Activated CD4-positive, alpha-beta T cell treated with anti-CD3 and anti-CD28 coated beads, Interleukin-2, amount 50 U/mL, for 24 hours (primary cell): Measurements from ENCODE around the gene ALDH1L1.

Experiments used
- DNase-seq, 2 donors: peaks; one replicate each; pipeline ENCODE4 v3.0.0-alpha.2; 2020; ENCODE audit warnings: low read depth in 1 of 2, low spot score in 1 of 2

Gene ALDH1L1

DNA sequence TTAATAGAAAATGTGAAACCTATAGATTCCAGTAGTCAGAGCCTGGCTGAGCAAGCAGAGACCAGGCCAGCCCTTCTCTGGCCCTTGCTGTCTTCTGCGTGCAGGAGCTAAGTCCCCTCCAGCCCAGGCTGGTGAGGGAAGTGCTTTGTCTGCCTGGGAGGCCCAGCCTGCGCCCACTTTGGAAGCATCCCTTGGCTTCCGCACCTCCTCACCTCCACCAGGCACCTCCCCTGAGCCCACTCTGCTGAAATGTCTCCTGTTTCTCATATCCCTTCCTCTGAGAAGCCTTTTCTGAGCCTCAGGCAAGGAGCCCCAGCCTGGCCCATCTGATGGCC, 45.3 kb downstream of the ALDH1L1 start:
- DNase-seq, result no peak

DNA sequence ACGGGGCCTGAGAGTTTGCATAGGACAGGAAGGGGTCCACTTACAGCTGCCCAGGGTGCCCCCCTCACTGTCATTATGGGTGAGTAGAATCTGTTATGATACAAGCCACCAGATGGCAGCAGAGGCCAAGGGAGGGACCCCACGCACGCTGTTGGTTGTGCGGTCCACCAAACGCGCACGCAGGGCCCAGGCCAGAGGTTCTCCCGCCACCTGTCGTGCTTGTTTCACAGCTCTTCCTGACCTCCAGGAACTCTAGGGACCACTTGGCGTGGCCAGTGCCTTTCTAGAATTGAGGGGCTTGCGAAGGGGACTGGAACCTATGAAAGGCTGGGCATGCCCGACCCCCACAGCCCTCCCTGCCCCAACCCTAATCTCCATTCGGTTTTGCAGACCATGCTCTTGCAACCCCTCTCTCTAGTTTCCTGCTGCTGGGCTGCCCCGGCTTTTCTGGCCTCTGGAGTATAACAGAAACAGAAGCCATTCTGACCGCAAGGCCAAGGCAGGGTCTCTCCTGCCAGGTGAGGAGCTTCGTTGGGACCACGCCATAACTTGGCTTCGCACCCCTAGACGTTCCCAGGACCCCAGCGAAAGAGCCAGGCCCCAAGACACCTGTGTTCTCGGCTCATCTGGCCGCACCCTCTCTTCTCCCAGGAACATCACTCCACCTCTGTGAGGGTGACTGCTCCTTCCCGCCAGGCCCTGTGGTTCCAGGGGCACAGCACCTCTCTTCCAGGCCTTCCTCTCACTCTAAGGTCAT, 46.0 kb downstream of the ALDH1L1 start:
- DNase-seq, result peak in 1 of 2 donors; percentile 20

DNA sequence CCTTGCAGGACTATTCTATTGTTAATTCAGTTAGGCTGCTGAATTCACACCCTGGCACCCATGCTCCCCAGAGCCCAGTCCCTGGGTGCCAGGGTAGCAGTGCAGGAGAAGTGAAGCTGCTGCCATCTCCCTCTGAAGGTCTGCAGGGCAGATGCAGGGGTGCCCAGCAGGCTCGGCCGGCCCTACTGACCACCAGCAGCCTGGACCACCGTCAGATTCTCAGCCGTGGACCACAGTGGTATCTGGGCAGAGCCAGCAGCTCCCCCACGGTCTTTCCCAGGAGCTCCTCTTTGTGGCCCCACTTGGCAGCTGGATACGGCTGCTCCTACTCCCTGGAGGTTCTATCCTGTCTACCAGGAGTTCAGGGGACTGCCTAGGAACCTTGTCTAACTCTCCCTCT, 46.8 kb downstream of the ALDH1L1 start:
- DNase-seq, result no peak

DNA sequence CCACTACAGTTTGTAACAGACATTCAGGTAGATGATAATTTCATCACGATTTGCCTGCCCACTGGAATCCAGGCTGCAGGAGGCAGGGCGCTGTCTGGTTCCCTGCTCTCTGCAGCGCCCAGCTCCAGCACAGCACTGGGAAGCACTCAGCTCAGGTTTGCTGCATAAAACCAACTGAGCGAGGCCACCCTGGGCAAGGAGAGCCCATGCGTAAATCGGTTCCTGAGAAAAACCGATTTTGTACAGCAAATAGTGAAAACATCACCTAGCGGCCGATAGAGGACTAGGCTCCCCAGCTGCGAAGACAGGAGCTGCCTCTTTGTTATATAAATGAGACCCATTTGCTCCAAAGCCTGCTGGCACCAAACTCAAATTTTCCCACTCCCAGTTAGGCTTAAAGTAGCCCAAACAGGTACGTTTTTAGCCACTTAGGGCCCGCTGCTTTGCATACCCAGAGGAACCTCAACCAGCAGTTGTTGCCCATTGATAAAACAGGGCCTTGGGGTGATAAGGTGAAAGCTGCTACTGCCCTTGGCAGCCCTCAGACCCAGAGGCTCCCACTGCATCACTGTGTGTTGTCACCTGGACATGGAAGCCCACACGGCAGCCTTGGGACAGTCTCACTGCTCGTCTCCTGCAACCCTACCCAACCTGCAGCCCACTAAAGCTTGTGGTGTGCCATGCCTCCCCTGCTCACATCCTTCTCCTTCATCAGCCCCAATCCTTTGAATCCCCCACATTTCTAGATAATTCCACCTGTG, 47.5 kb downstream of the ALDH1L1 start:
- no peak for DNase-seq

DNA sequence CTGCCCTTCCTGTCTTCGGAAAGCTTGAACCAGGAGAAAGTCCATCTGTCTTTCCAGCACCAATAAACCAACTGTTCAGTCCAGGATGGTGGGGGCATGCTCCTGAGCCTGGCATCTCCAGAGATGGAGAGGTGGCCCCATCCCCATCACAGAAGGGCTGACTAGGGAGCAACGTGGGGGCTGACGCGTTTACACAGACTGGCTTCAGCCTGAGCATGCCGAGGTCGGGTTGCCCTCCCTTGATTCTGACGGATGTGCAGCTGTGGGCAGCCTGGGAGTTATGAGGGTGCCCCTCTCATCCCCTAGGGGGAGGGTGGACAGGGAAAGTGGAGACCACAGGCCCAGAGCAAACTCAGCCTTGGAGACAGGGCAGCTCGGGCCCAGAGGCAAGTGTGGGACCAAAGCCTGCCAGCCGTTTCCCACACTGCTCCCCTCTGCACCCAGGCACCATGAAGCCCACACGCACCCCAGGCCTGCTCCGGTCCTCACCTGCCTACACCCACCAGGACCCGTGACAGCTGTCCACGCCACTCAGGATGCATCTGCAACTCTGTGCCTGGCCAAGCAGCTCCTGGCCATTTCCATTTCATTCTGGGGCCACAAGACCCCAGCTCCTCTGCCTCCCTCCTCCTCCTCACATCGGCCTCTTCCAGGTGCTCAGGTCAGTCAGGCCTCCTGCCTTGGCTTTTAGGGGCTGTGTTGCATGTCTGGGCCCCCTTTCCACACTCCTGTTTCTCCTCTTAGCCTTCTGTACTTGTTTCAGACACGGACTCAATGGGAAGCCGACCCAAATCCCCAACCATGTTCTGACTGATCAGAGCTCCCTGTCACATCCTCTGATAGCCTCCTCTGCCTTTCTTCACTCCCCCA, 48.3 kb downstream of the ALDH1L1 start:
- no peak for DNase-seq

DNA sequence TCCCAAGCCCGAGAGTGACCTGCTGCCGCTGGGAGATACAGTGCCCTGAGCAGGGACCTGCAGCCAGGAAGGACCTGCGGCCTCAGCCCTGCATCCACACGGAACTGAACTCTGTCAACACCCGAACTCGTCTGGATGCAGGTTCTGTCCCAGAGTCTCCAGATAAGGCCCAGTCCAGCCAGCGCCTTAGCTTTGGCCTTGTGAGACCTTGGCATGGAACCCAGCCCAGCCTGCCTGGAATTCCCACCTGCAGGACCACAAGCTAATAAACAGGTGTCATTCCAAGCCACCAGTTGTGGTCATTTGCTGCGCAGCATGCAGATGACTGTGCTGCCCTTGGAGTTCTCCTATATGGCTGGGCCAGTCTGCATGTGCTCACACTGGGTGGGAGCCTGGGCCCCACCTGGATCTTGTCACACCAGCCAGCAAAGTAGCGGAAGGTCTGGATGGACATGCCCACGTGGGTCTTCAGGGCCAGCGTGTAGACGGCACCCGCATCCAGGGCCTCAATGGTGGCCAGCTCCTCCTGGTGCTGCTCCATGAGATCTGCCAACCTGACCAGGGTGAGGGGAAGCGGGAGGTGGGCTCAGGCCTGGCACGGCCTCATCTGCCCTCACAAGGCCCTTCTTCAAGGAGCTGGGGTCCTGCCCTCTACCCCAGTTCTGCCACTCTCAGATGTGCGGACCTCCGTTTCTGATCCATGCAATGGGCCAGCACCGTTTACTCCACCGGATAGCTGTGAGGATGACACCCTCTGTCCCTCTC, 49.2 kb downstream of the ALDH1L1 start:
- no peak for DNase-seq

DNA sequence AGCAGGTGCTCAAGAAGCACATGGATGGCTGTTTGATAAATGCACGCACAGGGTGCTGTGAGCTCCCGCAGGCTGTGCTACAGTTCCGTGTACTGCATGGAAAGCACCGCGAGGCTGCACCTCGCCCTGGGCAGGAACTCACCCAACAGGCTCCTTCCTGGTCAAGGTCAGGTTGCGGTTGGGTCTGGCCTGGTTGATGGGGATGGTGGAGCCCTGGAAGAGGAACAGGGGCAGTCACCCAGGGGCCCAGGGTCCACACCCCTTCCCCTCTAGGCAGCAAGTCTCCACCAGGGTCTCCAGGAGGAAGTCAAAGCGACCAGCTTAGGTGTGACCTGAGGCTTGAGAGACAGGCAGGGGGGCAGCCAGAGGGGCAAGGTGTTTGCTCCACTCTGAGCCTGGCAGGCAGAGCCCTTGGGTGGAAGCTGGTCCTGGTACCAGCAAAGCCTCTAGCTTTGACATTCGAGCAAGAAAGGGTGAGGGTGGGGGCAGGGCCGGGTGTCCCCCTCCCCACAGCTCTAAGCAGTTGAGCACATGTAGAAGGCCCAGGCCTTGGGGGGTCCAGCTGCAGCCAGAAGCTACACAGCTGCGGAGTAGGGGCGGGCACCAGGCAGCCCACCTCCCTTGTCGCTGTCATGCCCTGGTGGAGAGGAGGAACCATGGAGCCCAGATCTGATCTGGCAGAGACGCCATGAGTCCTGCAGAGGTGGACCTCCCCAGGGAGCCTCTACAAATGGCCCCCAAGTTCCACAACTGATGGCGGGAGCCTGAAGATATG, 50.1 kb downstream of the ALDH1L1 start:
- no peak for DNase-seq

DNA sequence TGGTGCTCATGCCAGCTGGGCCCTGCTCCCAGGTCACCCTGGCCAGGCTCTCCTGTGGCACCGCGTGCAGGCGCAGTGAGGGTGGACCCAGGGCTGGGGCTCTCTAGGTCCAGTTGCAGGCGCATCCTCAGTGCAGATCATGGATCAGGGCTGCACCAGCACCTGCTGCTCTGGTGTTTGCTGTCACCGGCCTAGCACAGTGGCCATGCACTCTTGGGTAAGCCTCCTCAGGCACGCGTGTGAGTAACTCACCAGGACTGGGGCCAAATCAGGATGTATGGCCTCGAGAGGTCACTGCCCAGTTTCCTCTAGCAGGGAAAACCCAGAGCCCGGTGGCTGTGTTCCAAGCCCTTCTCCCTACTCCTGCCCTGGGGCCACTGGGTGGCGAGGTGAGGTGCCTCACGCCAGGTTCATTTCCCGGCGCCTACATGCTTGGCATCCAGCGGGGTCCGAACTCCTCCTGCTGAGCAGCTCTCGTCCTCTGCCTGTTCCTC, 50.9 kb downstream of the ALDH1L1 start:
- DNase-seq, result no peak

DNA sequence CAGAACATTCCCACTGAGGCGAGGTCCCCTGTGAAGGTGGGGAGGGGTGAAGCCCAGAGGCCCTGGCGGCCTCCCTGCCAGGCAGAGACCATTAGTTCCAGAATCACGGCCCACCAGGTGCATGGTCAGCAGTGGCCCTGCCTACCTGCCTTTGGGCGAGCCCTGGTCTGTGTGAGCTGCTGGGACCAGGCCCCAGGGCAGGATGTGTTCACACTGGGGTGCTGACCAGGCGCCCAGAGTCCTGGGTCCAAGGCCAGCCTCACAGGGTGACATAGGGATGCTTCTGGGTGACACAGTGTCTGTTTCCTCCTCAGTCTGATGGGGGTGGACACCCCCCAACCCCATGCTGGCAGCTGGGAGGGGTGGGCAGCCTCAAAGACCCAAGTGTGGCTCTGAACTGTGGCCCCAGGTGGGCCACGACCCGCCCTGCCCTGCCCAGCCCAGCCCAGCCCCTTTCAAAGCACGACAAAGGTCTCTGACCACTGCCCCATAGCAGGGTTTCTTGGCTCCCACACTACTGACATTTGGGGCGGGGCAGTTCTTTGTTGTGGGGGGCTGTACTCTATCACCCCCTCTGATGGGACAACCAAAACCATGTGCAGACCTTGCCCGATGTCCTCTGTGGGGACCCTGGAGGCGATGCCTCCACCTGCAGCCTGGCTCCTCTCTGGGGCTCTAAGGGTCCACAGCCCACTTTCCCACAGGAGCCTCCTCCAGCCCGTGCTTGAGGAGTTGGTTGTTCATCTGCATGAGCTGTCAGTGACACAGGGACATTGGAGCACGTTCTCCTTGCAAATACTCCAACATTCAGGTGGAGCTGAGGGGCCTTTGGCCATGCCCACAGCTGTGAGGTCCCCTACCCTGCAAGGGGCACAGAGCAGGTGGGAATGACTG, 51.6 kb downstream of the ALDH1L1 start:
- no peak for DNase-seq

DNA sequence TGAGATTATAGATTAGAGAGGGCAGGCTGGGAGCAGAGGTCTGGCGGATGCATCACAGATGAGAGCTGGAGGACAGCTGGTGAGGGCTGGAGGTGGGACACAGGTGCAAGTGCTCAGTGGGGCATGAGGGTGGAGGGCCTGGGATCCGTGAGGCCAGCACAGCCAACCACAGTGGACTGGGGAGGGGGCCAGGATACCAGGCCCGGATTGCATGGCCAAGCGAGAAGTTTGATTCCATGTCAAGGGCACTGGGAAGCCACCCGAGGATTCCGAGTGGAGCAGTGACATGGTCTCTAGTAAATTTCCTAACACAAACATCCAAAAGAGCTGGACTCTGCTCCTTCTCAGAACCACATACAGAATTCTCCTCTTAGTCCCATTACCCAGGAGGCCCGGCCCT, 52.5 kb downstream of the ALDH1L1 start:
- no peak for DNase-seq

DNA sequence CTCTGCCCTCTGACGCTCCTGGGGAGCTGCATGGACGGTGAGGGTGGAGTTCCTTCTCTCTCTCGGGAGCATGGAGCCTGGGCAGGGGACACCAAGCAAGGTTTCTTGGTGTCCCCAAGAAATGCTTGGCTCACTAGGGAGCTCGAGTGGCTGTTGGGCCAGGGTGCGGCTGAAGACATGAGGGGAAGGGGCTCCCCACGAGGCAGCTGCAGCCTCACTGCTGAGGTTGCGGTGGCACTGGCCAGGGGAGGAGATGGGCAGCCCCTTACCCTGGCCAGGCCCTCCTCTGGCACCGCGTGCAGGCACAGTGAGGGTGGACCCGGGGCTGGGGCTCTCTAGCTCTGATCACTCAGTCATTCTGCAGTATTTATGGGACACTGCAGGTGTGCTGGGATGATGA, 52.9 kb downstream of the ALDH1L1 start:
- DNase-seq, result no peak

DNA sequence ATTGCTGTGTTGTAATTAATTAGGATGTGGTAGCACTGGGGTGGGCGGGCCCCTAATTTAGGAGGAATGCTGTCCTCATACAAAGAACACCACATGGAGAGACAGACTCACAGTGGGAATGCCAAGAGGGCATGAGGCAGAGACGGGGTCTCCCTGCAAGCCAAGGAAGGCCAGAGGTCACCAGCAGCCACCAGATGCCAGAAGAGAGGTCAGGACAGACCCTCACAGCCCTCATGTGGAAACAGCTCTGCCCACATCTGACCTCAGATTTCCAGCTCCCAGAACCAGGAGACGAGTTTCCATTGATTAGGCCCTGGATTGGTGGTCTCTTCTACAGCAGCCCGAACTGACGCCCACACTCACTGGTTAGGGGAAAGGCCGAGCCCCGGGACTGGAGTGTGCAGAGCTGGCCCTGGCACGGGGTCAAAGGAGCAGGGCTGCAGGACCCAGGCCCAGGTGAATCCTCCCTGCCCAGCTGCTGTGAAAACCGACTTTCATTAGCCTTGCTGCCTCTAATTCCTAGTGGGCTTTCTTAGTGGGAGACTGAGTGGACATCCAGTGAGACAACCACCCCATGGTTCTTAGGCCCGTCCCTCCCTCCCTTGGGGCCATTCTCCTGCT, 53.5 kb downstream of the ALDH1L1 start:
- DNase-seq, result no peak

DNA sequence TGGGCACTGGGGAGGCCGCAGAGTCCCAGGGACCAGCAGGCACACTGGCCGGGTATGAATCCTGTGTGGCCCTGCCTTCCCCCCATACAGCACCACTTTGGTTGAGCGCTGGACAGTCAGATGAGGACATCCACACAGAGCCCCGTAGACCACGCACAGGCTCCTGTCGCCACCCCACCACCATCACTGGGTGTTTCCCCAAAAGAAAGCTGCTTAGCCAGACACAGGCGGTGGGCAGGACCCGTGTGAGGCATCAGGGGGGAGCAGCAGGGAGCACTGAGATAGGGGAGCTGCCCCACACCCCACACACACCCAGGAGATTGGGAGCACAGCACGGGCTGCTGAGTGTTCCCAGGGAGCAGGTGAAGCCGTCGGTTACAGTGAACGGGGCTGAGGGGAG, 54.1 kb downstream of the ALDH1L1 start:
- no peak for DNase-seq

DNA sequence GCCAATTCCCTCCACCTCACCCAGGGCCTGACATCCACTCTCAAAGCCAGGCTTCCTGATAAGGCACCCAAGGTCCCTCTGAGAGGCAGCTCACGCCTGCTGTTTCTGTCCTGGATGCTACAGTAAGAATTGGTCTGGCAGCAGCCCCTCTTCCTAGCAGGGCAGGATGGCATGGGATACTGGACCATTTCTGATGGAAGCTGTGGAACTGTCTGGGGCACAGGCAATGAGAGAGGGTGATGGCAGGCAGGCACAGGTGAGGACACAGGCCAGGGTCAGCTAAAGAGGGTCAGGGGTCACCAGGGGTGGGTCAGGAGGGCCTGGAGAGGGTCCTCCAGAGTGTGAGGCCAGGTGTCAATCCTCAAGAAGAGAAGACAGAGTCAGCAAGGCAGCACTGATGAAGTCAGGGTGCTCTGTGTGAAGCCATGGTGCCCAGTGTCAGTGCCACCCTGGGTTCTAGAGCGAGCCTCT, 54.6 kb downstream of the ALDH1L1 start:
- no peak for DNase-seq

DNA sequence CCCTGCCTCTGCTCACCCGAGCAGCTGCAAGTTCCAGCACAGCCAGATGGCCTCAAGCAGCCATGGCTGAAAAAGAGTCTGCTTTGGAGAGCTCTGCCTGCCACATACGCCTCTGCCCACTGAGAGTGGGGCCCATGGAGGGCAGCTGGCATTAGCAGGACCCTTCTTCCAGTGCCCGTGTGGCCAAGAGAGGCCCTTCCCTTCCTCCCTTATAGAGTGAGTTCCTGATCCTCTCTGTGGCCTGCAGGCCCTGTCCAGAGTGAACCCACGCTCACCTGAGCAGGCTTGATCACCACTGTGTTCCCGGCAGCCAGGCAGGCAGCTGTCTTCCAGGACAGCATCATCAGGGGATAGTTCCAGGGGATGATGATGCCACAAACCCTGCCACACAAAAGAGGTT, 55.0 kb downstream of the ALDH1L1 start:
- DNase-seq, result no peak

DNA sequence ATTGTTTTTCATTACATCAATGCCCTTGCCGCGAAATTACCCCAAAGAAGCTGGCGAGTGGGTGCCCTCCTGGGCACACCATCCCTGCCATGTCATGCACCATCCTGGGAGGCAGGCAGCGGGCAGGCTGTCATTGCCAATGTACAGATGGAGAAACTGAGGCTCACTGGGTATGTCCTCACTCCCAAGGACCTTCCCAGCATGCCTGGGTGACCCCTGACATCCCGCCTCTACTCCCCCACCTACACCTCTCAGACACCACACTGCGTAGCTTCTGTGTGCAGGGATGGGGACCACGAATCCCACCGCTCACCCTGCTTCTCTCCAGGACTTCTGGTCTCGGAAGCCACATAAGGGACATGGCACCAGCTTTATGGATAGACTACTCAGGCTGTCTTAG, 55.5 kb downstream of the ALDH1L1 start:
- DNase-seq, result no peak

DNA sequence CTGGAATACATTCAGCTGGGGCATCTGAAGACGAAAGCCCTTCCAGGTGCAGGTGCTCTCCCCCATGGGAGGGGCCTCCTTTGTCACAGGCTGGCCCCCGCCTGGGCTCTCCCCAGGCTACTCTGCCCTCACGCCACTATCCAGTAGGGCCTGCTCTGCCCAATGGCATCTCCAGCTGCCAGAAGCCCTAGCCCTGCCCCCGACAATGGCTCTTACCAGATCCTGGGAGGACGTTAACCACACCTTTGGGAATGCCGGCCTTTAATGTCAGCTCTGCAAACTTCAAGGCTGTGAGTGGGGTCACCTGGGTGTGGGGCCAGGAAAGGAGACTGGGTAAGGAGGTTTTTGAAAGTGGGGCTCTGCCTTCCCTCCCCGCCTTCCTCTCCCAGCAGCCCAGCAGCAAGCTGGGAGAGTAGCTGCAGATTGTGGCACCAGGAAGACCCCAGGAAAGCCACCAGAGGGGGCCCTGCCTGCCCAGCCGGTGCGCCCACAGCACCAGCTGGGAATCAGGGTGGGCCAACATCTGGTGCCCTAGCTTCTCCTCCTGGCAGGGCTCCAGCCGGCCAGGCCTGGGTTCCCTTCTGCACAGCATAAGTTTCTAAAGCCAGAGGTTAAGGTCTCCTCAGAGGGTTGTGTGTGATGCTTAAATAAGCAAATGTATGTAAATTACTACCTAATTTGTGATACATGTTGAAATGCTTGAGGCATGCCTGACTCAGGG, 56.1 kb downstream of the ALDH1L1 start:
- no peak for DNase-seq

DNA sequence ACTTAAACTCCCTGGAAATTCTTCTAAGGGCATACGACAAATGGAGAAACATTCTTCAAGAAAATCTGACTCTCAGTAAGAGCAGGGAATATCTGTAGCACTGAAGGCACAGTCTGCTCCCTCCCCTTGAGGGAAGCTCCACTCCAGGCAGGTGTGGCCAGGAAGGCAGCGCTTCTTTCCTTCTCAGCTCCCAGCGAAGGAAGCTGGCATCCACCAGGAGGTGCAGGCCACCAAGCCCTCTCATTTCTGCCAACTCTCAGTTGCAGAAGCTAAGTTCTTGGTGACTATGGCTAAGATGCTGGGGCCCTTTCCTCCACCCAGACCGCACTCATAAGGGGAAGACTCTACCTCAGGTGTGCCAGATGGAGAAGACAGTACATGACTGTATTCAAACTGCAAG, 58.8 kb downstream of the ALDH1L1 start:
- no peak for DNase-seq
